ENCODE data around the gene BBS9. TPM values are rescaled to one million over a fixed set of nuclear protein-coding genes. Genes with fewer than 3 reads are reported as not detected.

Gene BBS9
- total and polyA plus RNA-seq, 3 donors from 2014 or later, result 39.3 to 55.7 (median 53.3) TPM

DNA sequence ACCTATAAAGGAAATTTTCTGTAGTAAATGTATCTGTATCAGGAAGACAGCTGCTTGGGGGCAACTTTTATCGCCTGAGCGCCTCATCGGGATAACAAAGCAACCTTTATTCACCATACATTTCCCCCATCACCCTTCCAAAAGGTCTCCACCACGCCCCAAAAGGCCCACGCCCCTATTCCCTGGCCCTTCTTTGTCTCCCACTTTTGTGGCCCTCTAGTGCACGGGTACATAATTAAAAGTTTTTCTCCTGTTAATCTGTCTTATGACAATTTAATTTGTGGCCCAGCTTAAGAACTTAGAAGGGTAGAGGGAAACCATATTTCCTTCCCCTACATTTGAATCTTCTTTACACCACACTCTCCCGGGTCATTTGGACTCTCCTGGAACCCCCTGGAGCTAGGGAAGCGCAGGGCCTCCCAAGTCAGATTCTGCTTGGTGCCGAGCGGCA, 20.8 kb upstream of the BBS9 start:
- H3K4me3 ChIP-seq, result peak overlapping the region; percentile 88 to 97
- TF ChIP-seq, protein P1, sequence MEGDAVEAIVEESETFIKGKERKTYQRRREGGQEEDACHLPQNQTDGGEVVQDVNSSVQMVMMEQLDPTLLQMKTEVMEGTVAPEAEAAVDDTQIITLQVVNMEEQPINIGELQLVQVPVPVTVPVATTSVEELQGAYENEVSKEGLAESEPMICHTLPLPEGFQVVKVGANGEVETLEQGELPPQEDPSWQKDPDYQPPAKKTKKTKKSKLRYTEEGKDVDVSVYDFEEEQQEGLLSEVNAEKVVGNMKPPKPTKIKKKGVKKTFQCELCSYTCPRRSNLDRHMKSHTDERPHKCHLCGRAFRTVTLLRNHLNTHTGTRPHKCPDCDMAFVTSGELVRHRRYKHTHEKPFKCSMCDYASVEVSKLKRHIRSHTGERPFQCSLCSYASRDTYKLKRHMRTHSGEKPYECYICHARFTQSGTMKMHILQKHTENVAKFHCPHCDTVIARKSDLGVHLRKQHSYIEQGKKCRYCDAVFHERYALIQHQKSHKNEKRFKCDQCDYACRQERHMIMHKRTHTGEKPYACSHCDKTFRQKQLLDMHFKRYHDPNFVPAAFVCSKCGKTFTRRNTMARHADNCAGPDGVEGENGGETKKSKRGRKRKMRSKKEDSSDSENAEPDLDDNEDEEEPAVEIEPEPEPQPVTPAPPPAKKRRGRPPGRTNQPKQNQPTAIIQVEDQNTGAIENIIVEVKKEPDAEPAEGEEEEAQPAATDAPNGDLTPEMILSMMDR (IDR thresholded peaks at IDR 0.05), result no peak
- TF ChIP-seq POLR2A (IDR thresholded peaks at IDR 0.05), result no peak
- H3K4me1 ChIP-seq, result peaks cover 14% of the 10 kb centered on the region
- intact Hi-C loops (cut with DNase I; ENCODE audit: low total_unique reads), result no loop called here
- H3K36me3 ChIP-seq (ENCODE audit: low read depth, missing control alignments), result no peaks in the 10 kb centered on the region
- peak overlapping the region; percentile 79 to 89 for H3K27ac ChIP-seq
- WGBS, 2 donors, result 0 to 1% methylated on average over 10 of the region's 10 CpGs
- H3K9me3 ChIP-seq, result no peaks in the 10 kb centered on the region
- peak; percentile 28 for DNase-seq
- no peaks in the 10 kb centered on the region for H3K27me3 ChIP-seq

DNA sequence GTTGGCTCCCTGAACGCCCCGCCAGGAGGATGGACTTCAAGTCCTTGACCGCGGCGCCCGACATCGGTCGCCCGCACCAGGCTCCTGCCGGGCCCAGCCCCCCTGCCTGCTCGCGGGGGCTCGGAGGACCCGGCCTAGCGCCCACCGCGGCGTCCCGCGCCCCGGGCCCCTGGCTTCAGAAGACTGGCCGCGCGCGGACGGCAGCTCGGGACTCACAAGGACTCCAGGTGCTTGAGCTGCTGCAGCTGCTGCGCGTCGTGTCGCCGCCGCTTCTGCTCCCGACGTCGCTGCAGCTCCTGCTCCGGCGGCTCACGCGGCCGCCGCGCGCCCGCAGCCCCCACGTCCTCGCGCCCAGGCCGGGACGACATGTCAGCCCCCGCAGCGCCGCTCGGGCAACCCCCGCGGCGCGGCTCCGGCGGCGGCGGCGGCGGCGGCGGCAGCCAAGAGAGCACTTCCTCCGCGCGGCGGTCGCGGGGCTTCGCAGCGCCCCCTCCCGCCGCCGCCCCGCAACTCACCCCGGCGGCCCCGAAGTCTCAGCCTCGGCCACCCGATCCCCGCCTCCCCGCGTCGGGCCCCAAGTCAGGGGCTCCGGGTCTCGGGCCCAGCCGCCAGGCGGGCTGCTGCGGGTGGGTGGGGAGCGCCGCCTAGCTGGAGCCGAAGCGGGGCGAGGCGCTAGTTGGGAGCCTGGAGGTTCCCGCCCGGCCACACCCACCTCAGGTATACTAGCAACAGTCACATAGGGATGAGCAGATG, 20.2 kb upstream of the BBS9 start, which contains the start of gene RP9:
Gene RP9, minus strand, starts transcription at position 400 of the 753 bp plus-strand sequence. Its CDS starts 32 bp downstream, at position 368.
- Histone ChIP-seq H3K4me1 (peaks cover 14% of the 10 kb centered on the region), H3K36me3 (ENCODE audit: low read depth, missing control alignments) (no peaks in the 10 kb centered on the region), H3K9me3 (no peaks in the 10 kb centered on the region), H3K4me3 (peak within 1 kb of the TSS; percentile 88 to 97), H3K27me3 (no peaks in the 10 kb centered on the region), H3K27ac (peak within 1 kb of the TSS; percentile 79 to 89)
- 0% methylated on average over 6 to 38 of the region's 100 CpGs for WGBS, 2 donors
- DNase-seq, result peak; percentile 73
- TF ChIP-seq, protein P1 (IDR thresholded peaks at IDR 0.05), result peak; percentile 57 to 74 (median 57)
- no peak for TF ChIP-seq POLR2A (IDR thresholded peaks at IDR 0.05)
- intact Hi-C loops (cut with DNase I; ENCODE audit: low total_unique reads), result no loop called here

DNA sequence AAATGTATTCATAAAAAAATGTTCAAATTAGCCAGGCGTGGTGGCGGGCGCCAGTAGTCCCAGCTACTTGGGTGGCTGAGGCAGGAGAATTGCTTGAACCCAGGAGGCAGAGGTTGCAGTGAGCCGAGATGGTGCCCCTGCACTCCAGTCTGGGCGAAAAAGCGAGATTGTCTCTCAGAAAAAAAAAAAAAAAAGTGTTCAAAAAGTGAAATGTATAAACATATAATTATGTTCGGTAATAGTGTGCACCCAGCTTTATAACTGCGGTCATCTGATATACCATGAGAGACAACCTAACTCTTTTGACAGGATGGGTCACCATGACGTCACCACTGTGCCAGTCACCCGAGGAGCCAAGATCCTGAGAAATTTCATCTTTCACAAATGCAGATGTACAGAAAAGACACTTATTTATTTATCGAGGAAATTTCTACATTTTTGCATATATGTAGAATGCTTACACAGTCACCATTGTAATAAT, 19.6 kb upstream of the BBS9 start:
- WGBS, 2 donors, result 10 to 16% methylated on average over 11 of the region's 11 CpGs
- no peak for TF ChIP-seq POLR2A (IDR thresholded peaks at IDR 0.05)
- TF ChIP-seq, protein P1 (IDR thresholded peaks at IDR 0.05), result peak in 1 of 3 experiments; percentile 11
- peak overlapping the region; percentile 88 to 97 for H3K4me3 ChIP-seq
- H3K27ac ChIP-seq, result peak overlapping the region in 1 of 2 donors; percentile 89
- no peaks in the 10 kb centered on the region for H3K9me3 ChIP-seq
- intact Hi-C loops (cut with DNase I; ENCODE audit: low total_unique reads), result no loop called here
- H3K4me1 ChIP-seq, result peaks cover 14% of the 10 kb centered on the region
- DNase-seq, result peak; percentile 33
- H3K36me3 ChIP-seq (ENCODE audit: low read depth, missing control alignments), result no peaks in the 10 kb centered on the region
- no peaks in the 10 kb centered on the region for H3K27me3 ChIP-seq

DNA sequence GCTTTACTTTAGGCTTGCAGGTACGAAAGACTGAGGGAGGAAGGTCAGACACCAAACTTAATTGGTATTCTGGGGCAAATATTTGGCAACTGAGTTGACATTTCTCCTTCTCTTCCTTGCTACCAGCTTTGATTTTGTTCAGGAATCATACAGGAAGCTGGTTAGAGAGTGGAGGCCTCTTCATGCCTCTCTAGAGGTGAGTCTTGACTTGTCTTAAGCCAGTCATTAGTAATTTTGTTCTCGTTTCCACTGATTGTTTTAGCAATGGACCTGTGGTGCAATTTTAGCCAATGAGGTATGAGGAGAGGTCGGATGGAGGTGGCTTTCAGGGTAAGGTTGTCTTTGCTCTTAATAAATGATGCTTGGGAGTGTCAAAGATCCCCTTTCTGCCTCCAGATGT, 17.8 kb upstream of the BBS9 start:
- TF ChIP-seq, protein P1 (IDR thresholded peaks at IDR 0.05), result no peak
- no peak for TF ChIP-seq POLR2A (IDR thresholded peaks at IDR 0.05)
- H3K36me3 ChIP-seq (ENCODE audit: low read depth, missing control alignments), result no peaks in the 10 kb centered on the region
- H3K9me3 ChIP-seq, result no peaks in the 10 kb centered on the region
- WGBS, 2 donors, result 75 to 80% methylated on average over 3 of the region's 3 CpGs
- DNase-seq, result no peak
- H3K4me1 ChIP-seq, result peaks cover 14% of the 10 kb centered on the region
- no peak overlapping the region for H3K27ac ChIP-seq
- intact Hi-C loops (cut with DNase I; ENCODE audit: low total_unique reads), result no loop called here
- no peaks in the 10 kb centered on the region for H3K27me3 ChIP-seq
- H3K4me3 ChIP-seq, result no peak overlapping the region

Measured in testis (tissue), 3 donors.